ENCODE measurements around the gene NINL.

Gene NINL

GRCh38 chr20:25529295-25529951 is 55.9 kb downstream of the NINL start:
- H3K79me2 ChIP-seq = peaks cover 35% of the 10 kb centered on the region
- no peak overlapping the region for H2AFZ ChIP-seq
- TF ChIP-seq, protein P1, sequence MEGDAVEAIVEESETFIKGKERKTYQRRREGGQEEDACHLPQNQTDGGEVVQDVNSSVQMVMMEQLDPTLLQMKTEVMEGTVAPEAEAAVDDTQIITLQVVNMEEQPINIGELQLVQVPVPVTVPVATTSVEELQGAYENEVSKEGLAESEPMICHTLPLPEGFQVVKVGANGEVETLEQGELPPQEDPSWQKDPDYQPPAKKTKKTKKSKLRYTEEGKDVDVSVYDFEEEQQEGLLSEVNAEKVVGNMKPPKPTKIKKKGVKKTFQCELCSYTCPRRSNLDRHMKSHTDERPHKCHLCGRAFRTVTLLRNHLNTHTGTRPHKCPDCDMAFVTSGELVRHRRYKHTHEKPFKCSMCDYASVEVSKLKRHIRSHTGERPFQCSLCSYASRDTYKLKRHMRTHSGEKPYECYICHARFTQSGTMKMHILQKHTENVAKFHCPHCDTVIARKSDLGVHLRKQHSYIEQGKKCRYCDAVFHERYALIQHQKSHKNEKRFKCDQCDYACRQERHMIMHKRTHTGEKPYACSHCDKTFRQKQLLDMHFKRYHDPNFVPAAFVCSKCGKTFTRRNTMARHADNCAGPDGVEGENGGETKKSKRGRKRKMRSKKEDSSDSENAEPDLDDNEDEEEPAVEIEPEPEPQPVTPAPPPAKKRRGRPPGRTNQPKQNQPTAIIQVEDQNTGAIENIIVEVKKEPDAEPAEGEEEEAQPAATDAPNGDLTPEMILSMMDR (IDR thresholded peaks at IDR 0.05) = no peak
- no peaks in the 10 kb centered on the region for H3K27me3 ChIP-seq (ENCODE audit: control insufficient read depth, insufficient read depth, low read length)
- no peaks in the 10 kb centered on the region for H3K36me3 ChIP-seq (ENCODE audit: control insufficient read depth, insufficient read depth, low read length)
- no peak overlapping the region for H3K27ac ChIP-seq
- H3K9me3 ChIP-seq (ENCODE audit: control insufficient read depth, low read length) = no peaks in the 10 kb centered on the region
- no peak overlapping the region for H3K9ac ChIP-seq
- no peak overlapping the region for H3K4me2 ChIP-seq (ENCODE audit: low read length)
- H3K4me3 ChIP-seq (ENCODE audit: low read depth, low read length) = no peak overlapping the region
- H3K4me1 ChIP-seq = peaks cover 20% of the 10 kb centered on the region

- H3K9me3 ChIP-seq (ENCODE audit: control insufficient read depth, low read length) = no peaks in the 10 kb centered on the region
- H3K9ac ChIP-seq = no peak overlapping the region
- H3K27me3 ChIP-seq (ENCODE audit: control insufficient read depth, insufficient read depth, low read length) = no peaks in the 10 kb centered on the region
- H3K4me1 ChIP-seq = peaks cover 27% of the 10 kb centered on the region
- H3K27ac ChIP-seq = no peak overlapping the region
- H3K4me3 ChIP-seq (ENCODE audit: low read depth, low read length) = no peak overlapping the region
- H3K36me3 ChIP-seq (ENCODE audit: control insufficient read depth, insufficient read depth, low read length) = no peaks in the 10 kb centered on the region
- no peak overlapping the region for H2AFZ ChIP-seq
- no peak overlapping the region for H3K4me2 ChIP-seq (ENCODE audit: low read length)
- peaks cover 23% of the 10 kb centered on the region for H3K79me2 ChIP-seq
- TF ChIP-seq, protein P1 (IDR thresholded peaks at IDR 0.05) = no peak
These were observed 57.4 kb downstream of the NINL start for GRCh38 chr20:25527949-25528348.

GRCh38 chr20:25526446-25526845 is 58.9 kb downstream of the NINL start:
- no peaks in the 10 kb centered on the region for H3K9me3 ChIP-seq (ENCODE audit: control insufficient read depth, low read length)
- H2AFZ ChIP-seq = peak overlapping the region; percentile 25
- peaks cover 38% of the 10 kb centered on the region for H3K4me1 ChIP-seq
- TF ChIP-seq, protein P1 (IDR thresholded peaks at IDR 0.05) = no peak
- no peak overlapping the region for H3K9ac ChIP-seq
- no peaks in the 10 kb centered on the region for H3K36me3 ChIP-seq (ENCODE audit: control insufficient read depth, insufficient read depth, low read length)
- no peak overlapping the region for H3K4me3 ChIP-seq (ENCODE audit: low read depth, low read length)
- peak overlapping the region; percentile 0 for H3K4me2 ChIP-seq (ENCODE audit: low read length)
- H3K27ac ChIP-seq = peak overlapping the region; percentile 86
- no peaks in the 10 kb centered on the region for H3K27me3 ChIP-seq (ENCODE audit: control insufficient read depth, insufficient read depth, low read length)
- H3K79me2 ChIP-seq = peaks cover 11% of the 10 kb centered on the region

GRCh38 chr20:25525867-25526266 is 59.5 kb downstream of the NINL start:
- Histone ChIP-seq H3K36me3 (ENCODE audit: control insufficient read depth, insufficient read depth, low read length) (no peaks in the 10 kb centered on the region), H3K4me2 (ENCODE audit: low read length) (peak overlapping the region; percentile 0), H2AFZ (peak overlapping the region; percentile 25), H3K9ac (no peak overlapping the region), H3K4me1 (peaks cover 43% of the 10 kb centered on the region), H3K79me2 (peaks cover 6% of the 10 kb centered on the region), H3K27me3 (ENCODE audit: control insufficient read depth, insufficient read depth, low read length) (no peaks in the 10 kb centered on the region), H3K4me3 (ENCODE audit: low read depth, low read length) (no peak overlapping the region), H3K9me3 (ENCODE audit: control insufficient read depth, low read length) (no peaks in the 10 kb centered on the region), H3K27ac (peak overlapping the region; percentile 86)
- TF ChIP-seq, protein P1 (IDR thresholded peaks at IDR 0.05) = no peak

GRCh38 chr20:25525295-25525694 is 60.0 kb downstream of the NINL start:
- peak overlapping the region; percentile 36 for H2AFZ ChIP-seq
- no peak overlapping the region for H3K4me3 ChIP-seq (ENCODE audit: low read depth, low read length)
- peak overlapping the region; percentile 86 for H3K27ac ChIP-seq
- no peaks in the 10 kb centered on the region for H3K36me3 ChIP-seq (ENCODE audit: control insufficient read depth, insufficient read depth, low read length)
- H3K79me2 ChIP-seq = peaks cover 5% of the 10 kb centered on the region
- TF ChIP-seq, protein P1 (IDR thresholded peaks at IDR 0.05) = no peak
- no peak overlapping the region for H3K9ac ChIP-seq
- H3K4me1 ChIP-seq = peaks cover 44% of the 10 kb centered on the region
- no peaks in the 10 kb centered on the region for H3K27me3 ChIP-seq (ENCODE audit: control insufficient read depth, insufficient read depth, low read length)
- H3K9me3 ChIP-seq (ENCODE audit: control insufficient read depth, low read length) = no peaks in the 10 kb centered on the region
- H3K4me2 ChIP-seq (ENCODE audit: low read length) = peak overlapping the region; percentile 9

Measured in parathyroid adenoma (tissue), 2 donors.